SK-N-SH (cell line): Measurements from ENCODE around the gene TP53BP1.

Source experiments
- FOXJ3 ChIP-seq: sonication (generic); formaldehyde crosslinking; IDR thresholded peaks from 2 replicates; pipeline ENCODE4 v1.5.1; 2020; ENCODE audit warnings: mild to moderate bottlenecking, missing genetic modification reagents
- FOXM1 ChIP-seq: IDR thresholded peaks from 2 replicates; pipeline ENCODE4 v1.4.0; 2012; ENCODE audit warnings: low read depth, mild to moderate bottlenecking
- GATA2 ChIP-seq: sonication (generic); formaldehyde crosslinking; IDR thresholded peaks from 2 replicates; pipeline ENCODE4 v1.5.0; 2020; ENCODE audit warnings: mild to moderate bottlenecking, missing genetic modification reagents
- NRF1 ChIP-seq: IDR thresholded peaks from 2 replicates; pipeline ENCODE4 v1.6.1; 2012; ENCODE audit warnings: low read depth, mild to moderate bottlenecking, low read length
- RCOR1 ChIP-seq: fragments of 150-350 bp; IDR thresholded peaks from 2 replicates; pipeline ENCODE4 v1.6.1; 2017; ENCODE audit warnings: antibody characterized with exemption, low read length
- SIN3A ChIP-seq: IDR thresholded peaks from 2 replicates; pipeline ENCODE4 v1.6.1; 2012; ENCODE audit warnings: low read depth, mild to moderate bottlenecking, low read length, moderate library complexity, borderline replicate concordance
- TF ChIP-seq, protein P1 (sequence below): IDR thresholded peaks from 2 replicates; pipeline ENCODE4 v1.6.1; 2012; ENCODE audit warnings: mild to moderate bottlenecking, low read depth, low read length, moderate library complexity
- TF ChIP-seq, protein P2 (sequence below): fragments of 200-600 bp; sonication (generic); IDR thresholded peaks from 2 replicates; pipeline ENCODE4 v1.6.1; 2017; ENCODE audit warnings: antibody characterized with exemption, mild to moderate bottlenecking, moderate library complexity

DNA sequence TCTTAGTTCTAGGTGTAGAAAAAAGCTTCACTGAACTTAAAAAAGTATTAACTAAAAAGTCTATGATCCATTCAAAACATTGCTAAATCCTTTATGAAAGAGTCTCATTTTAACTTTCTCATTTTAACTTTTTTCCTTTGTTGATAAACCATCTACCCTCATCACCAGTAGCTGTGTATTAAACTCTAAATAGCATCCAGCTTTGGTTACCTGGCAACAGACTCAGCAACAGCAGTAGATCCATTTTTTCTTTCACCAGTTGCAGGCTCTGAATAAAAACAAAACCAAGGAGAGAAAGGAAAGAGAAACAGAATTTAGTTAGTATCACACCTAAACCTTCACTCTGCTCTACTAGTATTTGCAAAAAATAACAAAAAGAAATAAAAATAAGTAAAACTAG lies 51.6 kb downstream of the TP53BP1 start:
- TF ChIP-seq GATA2 (no peak), RCOR1 (no peak), NRF1 (no peak), SIN3A (no peak), FOXM1 (no peak), FOXJ3 (no peak)
- TF ChIP-seq, protein P1, sequence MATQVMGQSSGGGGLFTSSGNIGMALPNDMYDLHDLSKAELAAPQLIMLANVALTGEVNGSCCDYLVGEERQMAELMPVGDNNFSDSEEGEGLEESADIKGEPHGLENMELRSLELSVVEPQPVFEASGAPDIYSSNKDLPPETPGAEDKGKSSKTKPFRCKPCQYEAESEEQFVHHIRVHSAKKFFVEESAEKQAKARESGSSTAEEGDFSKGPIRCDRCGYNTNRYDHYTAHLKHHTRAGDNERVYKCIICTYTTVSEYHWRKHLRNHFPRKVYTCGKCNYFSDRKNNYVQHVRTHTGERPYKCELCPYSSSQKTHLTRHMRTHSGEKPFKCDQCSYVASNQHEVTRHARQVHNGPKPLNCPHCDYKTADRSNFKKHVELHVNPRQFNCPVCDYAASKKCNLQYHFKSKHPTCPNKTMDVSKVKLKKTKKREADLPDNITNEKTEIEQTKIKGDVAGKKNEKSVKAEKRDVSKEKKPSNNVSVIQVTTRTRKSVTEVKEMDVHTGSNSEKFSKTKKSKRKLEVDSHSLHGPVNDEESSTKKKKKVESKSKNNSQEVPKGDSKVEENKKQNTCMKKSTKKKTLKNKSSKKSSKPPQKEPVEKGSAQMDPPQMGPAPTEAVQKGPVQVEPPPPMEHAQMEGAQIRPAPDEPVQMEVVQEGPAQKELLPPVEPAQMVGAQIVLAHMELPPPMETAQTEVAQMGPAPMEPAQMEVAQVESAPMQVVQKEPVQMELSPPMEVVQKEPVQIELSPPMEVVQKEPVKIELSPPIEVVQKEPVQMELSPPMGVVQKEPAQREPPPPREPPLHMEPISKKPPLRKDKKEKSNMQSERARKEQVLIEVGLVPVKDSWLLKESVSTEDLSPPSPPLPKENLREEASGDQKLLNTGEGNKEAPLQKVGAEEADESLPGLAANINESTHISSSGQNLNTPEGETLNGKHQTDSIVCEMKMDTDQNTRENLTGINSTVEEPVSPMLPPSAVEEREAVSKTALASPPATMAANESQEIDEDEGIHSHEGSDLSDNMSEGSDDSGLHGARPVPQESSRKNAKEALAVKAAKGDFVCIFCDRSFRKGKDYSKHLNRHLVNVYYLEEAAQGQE: no peak
- TF ChIP-seq, protein P2, sequence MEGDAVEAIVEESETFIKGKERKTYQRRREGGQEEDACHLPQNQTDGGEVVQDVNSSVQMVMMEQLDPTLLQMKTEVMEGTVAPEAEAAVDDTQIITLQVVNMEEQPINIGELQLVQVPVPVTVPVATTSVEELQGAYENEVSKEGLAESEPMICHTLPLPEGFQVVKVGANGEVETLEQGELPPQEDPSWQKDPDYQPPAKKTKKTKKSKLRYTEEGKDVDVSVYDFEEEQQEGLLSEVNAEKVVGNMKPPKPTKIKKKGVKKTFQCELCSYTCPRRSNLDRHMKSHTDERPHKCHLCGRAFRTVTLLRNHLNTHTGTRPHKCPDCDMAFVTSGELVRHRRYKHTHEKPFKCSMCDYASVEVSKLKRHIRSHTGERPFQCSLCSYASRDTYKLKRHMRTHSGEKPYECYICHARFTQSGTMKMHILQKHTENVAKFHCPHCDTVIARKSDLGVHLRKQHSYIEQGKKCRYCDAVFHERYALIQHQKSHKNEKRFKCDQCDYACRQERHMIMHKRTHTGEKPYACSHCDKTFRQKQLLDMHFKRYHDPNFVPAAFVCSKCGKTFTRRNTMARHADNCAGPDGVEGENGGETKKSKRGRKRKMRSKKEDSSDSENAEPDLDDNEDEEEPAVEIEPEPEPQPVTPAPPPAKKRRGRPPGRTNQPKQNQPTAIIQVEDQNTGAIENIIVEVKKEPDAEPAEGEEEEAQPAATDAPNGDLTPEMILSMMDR: no peak
